Kidney tubule cell (primary cell): ENCODE results near the gene HERC4.

Experiments
- DNase-seq: peaks from one replicate; pipeline ENCODE4 v3.0.0-alpha.2; 2018; ENCODE audit warnings: low spot score

HERC4 gene

DNA sequence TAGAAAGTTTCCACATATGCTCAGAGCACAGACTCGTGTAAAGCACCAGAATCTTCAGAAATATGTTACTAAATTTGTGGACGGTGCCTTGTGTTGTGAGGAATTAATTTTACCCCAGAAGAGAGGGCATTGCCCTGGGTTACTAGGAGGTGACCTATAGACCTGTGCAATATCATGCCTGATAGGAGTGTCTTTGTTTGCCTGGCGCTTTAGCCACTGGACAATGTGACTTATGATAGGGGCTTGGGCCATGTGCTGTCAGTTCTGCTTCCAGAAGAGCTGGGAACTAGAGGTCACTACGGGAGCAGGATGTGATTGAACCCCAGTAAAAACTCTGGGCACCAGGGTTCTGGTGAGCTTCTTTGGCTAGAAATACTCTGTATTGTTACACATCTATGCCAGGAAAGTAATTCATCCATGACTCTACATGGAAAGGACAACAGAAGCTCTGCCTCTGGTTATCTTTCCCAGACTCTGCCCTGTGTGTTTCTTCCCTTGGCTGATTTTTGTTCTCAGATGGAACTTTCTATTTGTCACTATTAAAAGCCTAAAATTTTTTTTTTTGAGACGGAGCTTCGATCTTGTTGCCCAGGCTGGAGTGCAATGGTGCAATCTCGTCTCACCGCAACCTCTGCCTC is 115.1 kb downstream of the HERC4 start:
- DNase-seq: no peak

DNA sequence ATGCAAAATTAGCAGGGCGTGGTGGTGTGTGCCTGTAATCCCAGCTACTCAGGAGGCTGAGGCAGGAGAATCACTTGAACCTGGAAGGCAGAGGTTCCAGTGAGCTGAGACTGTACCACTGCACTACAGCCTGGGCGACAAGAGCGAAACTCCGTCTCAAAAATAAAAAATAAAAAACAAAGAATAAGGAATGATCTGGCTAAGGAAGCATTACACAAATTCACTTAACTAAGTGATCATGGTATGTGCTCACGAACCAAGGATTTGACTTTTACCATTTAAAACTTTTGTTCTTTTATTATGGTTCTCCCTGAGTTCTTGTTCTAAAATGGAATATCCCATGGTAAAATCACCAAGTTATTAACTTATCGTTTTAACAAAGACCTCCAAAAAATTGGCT is 119.5 kb downstream of the HERC4 start:
- no peak for DNase-seq

DNA sequence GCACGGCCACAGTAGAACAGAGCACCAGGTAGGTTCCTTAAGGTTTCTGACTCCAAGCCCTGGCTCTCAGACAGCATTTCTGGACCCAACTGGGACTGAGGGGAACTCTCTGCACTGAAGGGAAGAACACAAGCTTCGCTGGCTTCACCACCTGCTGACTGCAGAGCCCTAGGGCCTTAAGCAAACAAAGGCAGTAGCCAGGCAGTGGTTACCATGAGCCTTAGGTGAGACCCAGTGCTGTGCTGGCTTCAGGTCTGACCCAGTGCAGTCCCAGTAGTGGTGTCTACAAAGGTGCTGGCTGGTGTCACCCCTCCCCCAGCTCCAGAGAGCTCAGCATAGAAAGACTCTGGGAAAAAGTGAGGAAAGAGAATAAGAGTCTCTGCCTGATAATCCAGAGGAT is 131.2 kb downstream of the HERC4 start:
- no peak for DNase-seq

DNA sequence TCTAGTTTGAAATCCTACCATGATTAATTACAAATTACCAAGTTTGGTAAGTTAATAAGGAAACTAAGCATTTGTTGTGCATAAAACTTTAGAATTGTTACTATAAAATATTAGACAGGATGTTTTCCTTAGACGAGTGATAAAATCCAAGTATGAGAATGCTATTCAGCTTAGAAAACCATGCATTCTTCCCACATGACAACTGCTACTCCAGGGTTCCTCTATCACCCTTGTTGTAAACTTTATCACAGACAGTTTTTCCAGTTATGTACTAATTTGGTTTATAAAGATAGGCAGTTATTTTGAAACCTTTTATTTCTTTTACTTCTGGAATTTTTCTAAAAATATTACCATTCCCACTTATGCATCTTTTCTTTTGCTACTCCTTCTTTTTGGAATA is 138.7 kb downstream of the HERC4 start:
- DNase-seq: no peak

DNA sequence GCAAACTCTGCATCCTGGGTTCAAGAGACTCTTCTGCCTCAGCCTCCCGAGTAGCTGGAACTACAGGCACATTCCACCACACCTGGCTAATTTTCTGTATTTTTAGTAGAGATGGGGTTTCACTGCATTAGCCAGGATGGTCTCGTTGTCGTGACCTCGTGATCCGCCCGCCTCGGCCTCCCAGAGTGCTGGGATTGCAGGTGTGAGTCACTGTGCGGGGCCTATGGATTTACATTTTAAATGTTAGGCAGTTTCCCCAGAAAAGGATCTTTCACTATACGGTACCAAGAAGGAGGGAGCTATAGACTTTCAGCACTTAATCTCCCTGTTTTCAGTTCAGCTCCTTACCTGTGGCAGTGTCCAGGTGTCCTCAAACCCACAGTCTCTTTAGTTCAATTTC is 139.9 kb downstream of the HERC4 start:
- no peak for DNase-seq

DNA sequence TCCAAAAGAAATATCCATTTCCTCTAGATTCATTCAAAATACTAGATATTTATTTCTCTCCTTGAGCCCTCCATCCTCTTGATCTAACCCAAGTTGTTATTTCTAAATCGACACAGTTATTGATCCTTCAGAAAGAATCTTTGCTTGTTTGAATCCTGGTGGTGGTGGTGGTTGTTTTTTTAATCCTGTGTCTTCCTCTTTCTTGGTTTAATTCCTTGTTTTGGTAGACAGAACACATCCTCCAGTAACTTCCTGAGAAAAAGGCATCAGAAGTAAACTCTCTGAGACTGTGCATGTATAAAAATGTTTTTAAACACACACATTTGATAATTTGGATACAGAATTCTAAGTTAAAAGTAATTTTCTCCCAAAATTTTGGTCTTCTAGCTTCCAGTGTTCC is 140.7 kb downstream of the HERC4 start:
- no peak for DNase-seq

DNA sequence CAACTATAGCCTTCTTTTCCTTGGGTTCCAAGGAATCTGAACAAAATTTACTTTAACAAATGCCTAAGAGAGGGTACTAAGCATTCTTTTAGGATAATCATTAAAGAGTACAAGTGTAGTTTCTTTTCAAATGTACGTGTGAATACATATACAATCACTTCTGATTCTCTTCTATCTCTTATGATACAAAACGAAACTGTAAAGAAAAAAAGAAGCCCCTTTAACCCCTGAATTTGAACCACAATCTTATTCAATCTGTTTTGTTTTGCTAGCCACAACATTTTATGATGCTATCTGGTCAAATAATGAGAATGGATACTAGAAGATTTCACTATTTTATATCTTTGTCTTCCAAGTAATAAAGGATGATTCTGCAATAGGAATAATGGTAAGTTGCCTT is 141.9 kb downstream of the HERC4 start:
- no peak for DNase-seq

DNA sequence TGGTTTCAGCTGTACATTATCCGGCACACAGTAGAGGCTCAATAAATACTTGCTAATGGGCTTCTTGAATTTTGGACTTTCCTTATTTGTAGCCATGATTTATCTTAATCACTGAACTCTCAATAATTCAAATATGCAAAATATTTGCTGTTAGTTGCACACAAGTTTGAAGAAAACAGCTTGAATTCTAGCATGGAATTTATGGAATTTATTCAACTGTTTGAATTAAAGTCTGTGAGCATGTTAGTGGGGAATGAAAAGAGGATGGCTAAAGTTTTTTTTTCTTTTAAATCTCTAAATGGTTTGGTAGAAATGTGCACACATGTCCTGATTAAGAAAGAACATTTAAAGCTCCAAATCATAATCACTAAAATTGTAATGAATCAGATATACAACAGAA is 148.1 kb downstream of the HERC4 start:
- DNase-seq: no peak

DNA sequence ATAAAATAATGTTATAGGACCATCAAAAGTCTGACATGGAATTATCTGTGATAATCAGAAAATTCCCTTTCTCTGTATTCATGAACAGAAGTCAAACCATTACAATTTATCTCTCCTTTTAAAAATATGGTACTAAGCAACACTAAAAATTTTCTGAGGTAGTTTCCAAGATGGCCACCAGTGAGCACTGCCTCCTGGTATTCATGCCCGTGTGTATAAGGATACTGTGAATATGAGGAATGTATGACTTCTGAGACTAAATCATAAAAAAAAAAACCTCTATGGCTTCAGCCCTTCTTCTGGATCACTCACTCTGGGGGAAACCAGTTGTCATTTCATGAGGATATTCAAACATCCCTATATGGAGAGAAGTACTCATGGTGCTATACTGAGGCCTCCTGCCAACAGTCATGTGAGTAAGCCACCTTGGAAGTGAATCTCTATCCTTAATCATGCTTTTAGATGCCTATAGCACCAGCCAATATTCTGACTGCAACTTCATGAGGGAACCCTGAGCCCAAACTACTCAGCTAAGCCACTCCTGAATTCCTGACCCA is 149.6 kb downstream of the HERC4 start:
- no peak for DNase-seq

DNA sequence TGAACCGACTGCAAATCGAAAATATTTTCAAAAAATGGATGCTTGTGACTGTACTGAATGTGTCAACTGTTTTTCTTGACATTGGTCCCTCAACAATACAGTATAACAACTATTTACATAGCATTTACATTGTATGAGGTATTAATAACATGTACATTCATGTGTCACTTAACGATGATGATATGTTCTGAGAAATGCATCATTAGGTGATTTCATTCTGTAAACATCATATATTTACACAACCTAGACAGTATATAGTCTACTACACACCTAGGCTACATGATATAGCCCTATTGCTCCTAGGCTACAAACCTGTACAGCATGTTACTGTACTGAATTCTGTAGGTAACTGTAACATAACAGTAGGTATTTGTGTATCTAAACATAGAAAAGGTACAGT is 150.9 kb downstream of the HERC4 start:
- no peak for DNase-seq

DNA sequence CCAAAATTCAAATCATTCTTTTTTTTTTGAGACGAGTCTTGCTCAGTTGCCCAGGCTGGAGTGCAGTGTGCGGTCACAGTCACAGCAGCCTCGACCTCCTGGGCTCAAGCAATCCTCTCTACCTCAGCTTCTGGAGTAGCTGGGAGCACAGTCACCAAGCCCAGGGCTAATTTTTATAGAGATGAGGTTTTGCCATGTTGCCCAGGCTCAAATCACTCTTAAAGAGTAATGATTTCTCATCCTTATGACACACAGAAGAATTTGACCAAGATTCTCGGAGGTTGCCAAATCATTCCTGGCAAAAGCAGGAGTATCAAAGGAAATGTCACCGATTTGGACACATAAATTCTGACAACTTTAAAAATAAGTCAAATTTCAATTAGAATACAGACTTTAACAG is 151.5 kb downstream of the HERC4 start:
- peak; percentile 60 for DNase-seq

DNA sequence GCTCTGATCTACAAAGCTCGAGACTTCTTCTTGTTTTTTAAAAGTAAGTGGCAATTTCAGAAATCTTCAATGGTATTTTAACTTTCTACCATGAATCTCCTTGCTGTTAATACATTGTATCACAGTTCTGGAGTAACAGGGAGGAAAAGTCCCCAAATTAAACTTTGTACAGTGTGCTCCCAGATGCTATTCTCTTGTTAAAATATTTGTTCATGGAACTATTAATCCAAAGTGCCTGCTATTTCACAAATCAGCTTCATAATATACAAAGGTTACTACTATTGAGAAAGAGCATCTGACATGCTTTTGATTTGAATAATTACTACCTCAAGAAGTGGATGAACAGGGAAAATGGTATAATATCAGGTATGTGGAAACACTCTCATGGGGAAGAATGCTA is 154.0 kb downstream of the HERC4 start:
- no peak for DNase-seq

DNA sequence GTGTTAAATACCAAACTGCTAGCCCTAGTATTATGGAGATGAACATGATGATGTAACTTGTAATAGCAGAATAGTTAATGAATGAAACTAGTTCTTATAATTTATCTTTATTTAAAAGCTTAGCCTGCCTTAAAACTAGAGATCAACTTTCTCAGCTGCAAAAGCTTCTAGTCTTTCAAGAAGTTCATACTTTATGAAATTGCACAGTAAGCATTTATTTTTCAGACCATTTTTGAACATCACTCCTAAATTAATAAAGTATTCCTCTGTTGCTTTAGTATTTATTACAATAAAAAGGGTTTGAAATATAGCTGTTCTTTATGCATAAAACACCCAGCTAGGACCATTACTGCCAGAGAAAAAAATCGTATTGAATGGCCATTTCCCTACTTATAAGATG is 157.4 kb downstream of the HERC4 start:
- no peak for DNase-seq

DNA sequence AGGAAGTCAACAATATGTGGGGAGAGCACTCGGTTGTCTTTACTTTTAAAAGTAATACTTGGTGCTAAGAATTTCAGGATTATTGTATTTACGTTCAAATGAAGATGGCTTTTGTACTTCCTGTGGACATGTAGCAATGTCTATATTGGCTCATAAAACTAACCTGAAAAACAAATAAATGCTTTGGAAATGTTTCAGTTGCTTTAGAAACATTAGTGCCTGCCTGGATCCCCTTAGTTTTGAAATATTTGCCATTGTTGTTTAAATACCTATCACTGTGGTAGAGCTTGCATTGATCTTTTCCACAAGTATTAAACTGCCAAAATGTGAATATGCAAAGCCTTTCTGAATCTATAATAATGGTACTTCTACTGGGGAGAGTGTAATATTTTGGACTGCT is 157.9 kb downstream of the HERC4 start:
- DNase-seq: no peak

DNA sequence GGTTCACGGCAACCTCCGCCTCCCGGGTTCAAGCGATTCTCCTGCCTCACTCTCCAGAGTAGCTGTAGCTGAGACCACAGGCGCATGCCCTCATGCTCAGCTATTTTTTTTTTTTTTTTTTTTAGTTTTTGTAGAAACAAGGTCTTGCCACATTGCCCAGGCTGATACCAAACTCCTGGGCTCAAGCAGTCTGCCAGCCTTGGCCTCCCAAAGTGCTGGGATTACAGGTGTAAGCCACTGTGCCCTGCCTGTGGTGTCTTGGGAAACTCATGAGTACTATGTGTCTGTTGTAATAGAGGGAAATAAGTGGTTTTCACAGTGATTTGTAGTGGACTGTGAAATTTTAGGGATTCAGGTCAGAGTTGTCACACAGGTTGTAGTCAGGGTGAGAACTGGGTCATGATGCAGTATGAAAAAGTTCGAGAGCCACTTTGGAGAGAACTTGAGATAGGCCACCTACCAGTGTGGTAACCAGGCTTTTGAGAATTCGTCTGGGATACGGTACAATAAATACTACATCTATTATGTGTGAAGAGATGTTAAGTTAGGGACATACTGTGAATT is 160.2 kb downstream of the HERC4 start:
- no peak for DNase-seq

DNA sequence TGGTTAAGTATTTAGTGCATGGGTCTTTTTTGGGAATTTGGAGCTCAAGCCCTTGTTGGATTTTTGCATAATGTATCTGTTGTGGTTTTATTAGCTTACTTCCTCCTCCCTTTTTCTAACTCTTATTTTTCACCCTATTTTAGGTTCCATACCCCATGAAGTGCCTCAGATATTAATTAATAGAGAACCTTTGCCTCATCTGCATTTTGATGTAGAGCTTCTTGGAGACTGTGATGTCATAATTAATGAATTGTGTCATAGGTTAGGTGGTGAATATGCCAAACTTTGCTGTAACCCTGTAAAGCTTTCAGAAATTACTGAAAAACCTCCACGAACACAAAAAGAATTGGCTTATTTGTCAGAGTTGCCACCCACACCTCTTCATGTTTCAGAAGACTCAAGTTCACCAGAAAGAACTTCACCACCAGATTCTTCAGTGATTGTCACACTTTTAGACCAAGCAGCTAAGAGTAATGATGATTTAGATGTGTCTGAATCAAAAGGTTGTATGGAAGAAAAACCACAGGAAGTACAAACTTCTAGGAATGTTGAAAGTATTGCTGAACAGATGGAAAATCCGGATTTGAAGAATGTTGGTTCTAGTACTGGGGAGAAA is 162.6 kb downstream of the HERC4 start:
- DNase-seq: no peak

DNA sequence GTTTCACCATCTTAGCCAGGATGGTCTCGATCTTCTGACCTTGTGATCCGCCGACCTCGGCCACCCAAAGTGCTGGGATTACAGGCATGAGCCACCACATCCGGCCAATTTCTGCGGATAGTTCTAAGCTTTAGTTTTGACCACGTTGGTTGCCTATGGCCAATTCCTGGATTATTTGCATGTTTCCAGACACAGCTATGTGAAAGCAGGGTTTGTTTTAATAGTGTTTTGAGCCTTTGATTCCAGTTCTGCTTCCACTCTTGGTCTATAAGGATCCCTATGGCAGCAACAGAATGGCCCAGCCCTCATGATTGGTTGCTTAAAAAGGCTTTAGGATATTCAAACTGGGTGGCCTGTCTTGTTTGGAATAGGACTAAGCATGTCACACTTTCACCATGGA is 171.5 kb downstream of the HERC4 start:
- no peak for DNase-seq

DNA sequence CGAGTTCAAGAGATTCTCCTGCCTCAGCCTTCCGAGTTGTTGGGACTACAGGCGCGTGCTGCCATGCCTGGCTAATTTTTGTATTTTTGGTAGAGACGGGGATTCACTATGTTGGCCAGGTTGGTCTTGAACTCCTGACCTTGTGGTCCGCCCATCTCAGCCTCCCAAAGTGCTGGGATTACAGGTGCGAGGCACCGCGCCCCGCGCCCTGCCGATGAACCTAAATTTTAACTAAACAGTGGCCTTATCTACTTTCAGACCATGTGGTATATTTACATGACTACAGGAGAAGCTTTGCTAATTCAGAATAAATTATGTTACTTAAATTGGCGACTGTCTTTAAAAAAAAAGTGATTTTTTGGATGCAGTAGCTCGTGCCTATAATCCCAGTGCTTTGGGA is 181.4 kb downstream of the HERC4 start:
- no peak for DNase-seq

DNA sequence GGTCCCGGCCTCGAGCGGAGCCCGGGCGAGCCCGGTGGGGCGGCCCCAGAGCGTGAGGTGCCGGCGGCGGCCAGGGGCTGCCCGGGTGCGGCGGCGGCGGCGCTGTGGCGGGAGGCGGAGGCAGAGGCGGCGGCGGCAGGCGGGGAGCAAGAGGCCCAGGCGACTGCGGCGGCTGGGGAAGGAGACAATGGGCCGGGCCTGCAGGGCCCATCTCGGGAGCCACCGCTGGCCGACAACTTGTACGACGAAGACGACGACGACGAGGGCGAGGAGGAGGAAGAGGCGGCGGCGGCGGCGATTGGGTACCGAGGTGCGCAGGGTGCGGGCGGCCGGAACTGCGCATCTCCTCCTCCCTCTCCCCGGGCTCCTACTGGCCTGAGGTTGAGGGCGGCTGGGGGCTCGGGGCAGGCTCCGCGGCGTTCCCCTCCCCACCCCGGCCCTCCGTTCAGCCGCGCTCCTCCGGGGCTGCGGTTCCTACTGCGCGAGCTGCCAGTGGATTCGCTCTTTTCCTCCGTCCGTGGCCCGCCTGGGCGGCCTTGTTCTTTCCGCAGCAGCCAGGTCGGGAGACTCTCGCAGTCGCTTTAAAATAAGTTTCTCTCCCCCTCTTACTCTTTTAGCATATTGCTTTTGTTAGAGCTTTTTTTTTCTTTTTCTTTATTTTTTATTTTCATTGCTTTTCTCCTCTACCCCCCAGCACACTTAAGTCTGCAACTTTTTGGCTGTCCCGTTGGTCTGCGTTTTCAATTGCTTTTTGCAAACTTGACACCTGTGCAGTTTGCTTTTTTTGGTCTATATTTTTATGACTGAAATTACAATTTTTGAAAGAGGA is 190.0 kb downstream of the HERC4 start:
- DNase-seq: peak; percentile 84

DNA sequence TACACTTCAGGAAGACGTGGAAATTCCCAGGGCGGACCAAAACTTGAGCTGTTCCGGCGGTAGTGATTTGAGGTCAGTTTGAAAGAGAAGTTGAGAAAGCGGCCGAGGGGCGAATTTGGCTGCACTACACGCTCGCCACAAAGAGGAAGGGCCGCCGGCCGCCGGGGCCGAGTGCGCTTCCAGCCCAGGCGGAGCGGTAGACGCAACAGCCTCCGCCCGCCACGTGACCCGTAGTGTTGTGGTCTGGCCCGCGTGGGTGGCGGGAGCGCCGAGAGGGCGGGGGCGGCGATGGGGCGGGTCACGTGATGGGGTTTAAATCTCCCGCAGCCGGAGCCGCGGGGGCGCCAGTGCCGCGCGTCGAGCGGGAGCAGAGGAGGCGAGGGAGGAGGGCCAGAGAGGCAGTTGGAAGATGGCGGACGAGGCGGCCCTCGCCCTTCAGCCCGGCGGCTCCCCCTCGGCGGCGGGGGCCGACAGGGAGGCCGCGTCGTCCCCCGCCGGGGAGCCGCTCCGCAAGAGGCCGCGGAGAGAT is 190.7 kb downstream of the HERC4 start, which contains the start of gene SIRT1:
Gene SIRT1 (plus strand): TSS at position 344 of the 529 bp plus-strand sequence. CDS start 66 bp downstream, at position 410.
- peak; percentile 95 for DNase-seq

DNA sequence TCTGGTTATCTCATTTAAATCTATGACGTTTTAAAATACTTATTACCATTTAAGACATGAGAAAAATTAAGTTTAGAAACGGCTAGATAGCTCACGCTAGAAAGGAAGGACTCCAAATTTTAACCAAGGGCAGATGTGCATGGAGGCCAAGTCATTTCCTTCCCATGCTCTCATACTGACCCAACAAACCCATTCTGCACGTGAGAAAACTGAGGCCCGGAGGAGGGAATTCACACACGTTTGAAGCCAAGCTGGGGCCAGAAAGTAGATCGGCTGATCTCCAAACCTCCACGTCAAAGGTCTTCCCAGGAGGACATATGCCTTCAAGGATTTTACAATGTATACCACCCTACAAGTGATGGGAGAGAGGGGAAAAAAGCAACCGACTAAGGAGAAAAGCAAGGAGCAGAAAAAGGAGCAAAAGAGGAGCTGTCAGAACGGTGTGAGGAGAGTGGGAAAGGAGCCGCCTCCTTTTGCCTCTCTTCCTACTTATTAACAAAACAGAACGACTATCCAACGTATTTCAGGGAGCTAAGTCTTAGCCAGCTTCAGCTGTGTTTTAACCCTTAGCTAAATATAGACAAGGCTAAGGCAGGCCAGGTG is 191.3 kb downstream of the HERC4 start:
- DNase-seq: no peak

DNA sequence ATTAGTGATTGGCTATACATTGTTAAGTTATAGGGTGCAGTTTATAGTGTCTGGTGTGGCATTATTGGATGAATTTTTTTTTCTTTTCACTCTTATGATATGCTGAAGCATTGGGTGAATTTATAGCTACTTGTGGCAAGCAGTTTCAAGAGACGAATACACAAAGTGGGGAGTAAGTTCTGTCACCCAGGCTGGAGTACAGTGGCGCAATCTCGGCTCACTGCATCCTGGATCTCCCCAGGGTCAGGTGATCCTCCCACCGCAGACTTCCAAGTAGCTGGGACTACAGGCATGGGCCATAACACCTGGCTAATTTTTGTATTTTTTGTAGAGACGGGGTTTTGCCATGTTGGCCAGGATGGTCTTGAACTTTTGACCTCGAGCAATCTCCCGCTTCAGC is 196.9 kb downstream of the HERC4 start:
- DNase-seq: no peak
